ENCODE data around the gene LEP. TPM values are rescaled to one million over a fixed set of nuclear protein-coding genes. Genes with fewer than 3 reads are reported as not detected.

The LEP gene
- total and polyA plus RNA-seq, 8 donors = 0.05 to 0.12 TPM; not detected in 6

DNA sequence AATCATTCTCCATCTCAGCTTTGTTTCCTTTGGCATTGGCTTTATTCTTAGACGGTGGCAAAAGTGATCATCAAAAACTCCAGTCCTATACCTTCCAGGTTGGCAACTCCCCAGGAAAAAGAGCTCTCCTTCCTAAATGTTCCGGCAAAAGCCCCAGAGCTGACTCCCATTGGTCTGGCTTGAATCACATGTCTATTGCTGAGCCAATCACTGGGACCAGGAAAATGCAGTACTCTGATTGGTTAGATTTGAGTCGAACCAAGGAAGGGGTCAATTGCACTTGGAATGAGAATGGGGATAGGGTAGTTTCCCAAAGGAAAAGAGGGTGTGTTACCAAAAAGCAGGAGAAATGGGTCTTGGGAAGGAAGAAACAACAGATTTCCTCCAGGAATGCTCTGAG lies 22.3 kb downstream of the LEP start:
- Histone ChIP-seq H3K27ac (peak overlapping the region in 2 of 5 donors; percentile 22 to 48), H3K9me3 (no peaks in the 10 kb centered on the region), H3K4me3 (no peak overlapping the region), H3K36me3 (no peaks in the 10 kb centered on the region), H3K27me3 (no peaks in the 10 kb centered on the region), H3K4me1 (peaks cover 27 to 57% (median 42%) of the 10 kb centered on the region in 4 donors)
- no peak for TF ChIP-seq POLR2AphosphoS5 (IDR thresholded peaks at IDR 0.05)
- TF ChIP-seq, protein P1, sequence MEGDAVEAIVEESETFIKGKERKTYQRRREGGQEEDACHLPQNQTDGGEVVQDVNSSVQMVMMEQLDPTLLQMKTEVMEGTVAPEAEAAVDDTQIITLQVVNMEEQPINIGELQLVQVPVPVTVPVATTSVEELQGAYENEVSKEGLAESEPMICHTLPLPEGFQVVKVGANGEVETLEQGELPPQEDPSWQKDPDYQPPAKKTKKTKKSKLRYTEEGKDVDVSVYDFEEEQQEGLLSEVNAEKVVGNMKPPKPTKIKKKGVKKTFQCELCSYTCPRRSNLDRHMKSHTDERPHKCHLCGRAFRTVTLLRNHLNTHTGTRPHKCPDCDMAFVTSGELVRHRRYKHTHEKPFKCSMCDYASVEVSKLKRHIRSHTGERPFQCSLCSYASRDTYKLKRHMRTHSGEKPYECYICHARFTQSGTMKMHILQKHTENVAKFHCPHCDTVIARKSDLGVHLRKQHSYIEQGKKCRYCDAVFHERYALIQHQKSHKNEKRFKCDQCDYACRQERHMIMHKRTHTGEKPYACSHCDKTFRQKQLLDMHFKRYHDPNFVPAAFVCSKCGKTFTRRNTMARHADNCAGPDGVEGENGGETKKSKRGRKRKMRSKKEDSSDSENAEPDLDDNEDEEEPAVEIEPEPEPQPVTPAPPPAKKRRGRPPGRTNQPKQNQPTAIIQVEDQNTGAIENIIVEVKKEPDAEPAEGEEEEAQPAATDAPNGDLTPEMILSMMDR (IDR thresholded peaks at IDR 0.05) = no peak
- DNase-seq = no peak
- intact Hi-C loops (cut with DNase I; ENCODE audit: low total_unique reads) = no loop called here
- 65 to 81% (median 74%) methylated on average over 3 of the region's 3 CpGs for WGBS, 5 donors

DNA sequence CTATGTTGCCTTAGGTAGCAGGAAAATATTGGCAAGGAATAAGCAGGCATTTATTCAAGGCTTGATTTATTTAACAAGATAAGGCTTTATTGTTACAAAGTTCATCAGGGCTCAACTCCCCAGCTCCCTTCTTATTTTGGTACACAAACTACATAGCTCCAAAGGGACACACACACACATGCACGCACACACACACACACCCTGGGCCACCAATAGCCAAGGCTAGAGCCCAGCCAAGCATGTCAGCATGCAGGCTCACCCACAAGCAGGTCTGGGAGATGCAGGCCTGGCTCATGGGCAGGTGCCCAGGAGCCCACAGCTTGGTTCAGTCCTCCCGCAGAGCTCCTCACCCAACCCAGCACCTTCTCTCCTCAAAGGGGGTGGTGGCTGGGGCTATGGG lies 23.4 kb downstream of the LEP start:
- peak; percentile 16 to 72 for DNase-seq
- H3K36me3 ChIP-seq = no peaks in the 10 kb centered on the region
- 21 to 58% (median 39%) methylated on average over 2 of the region's 2 CpGs for WGBS, 5 donors
- H3K4me1 ChIP-seq = peaks cover 22 to 48% (median 35%) of the 10 kb centered on the region in 4 donors
- TF ChIP-seq POLR2AphosphoS5 (IDR thresholded peaks at IDR 0.05) (peak in 1 of 3 donors; percentile 30), EP300 (IDR thresholded peaks at IDR 0.05) (no peak)
- H3K27me3 ChIP-seq = no peaks in the 10 kb centered on the region
- H3K27ac ChIP-seq = peak overlapping the region in 2 of 5 donors; percentile 9 to 48
- H3K4me3 ChIP-seq = no peak overlapping the region
- no peaks in the 10 kb centered on the region for H3K9me3 ChIP-seq
- intact Hi-C loops (cut with DNase I; ENCODE audit: low total_unique reads) = no loop called here

DNA sequence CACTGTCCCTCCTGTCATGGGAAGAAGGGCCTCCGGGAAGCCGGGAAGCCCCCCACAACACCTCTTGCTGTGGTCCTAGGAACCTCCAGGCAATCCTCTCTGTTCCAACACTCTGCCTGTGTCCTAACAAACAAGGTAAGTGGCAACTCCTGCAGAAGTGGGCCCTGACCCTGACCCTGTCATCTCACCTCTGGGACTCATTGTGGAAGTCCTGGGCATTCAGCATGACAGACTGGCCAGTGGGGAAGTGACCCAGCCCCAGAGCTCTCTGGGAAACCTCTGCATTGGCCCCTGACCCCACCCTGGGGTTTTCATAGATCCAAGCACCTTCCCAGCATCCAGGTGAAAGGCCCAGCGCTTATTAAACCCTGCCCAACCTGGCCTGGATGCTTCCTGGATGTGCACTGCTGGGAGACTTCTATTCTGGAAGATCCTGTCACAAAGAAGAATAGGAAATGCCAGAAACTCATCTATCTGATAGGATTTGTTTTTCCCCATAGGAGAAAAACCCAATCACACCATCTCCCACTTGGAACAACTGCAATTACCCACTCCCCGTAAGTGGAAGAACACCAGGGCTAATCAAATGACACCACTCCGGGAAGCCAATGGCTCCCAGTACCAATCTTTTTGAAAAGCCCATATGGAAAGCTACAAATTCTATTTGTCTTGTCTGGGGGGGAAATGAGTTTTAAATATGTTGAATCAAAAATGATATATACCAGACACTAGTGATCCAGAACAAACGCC lies 24.3 kb downstream of the LEP start:
- DNase-seq = no peak
- Histone ChIP-seq H3K4me1 (peaks cover 21 to 40% (median 28%) of the 10 kb centered on the region in 4 donors), H3K27me3 (peaks cover 0 to 5% (median 2%) of the 10 kb centered on the region in 3 donors), H3K4me3 (no peak overlapping the region), H3K9me3 (no peaks in the 10 kb centered on the region), H3K36me3 (no peaks in the 10 kb centered on the region), H3K27ac (peak overlapping the region in 1 of 5 donors; percentile 48)
- 85 to 91% (median 89%) methylated on average over 6 of the region's 6 CpGs for WGBS, 5 donors
- intact Hi-C loops (cut with DNase I; ENCODE audit: low total_unique reads) = no loop called here
- TF ChIP-seq POLR2A (IDR thresholded peaks at IDR 0.05) = no peak
- TF ChIP-seq, protein P1 (IDR thresholded peaks at IDR 0.05) = no peak
- no peak for TF ChIP-seq POLR2AphosphoS5 (IDR thresholded peaks at IDR 0.05)
- no peak for TF ChIP-seq EP300 (IDR thresholded peaks at IDR 0.05)

DNA sequence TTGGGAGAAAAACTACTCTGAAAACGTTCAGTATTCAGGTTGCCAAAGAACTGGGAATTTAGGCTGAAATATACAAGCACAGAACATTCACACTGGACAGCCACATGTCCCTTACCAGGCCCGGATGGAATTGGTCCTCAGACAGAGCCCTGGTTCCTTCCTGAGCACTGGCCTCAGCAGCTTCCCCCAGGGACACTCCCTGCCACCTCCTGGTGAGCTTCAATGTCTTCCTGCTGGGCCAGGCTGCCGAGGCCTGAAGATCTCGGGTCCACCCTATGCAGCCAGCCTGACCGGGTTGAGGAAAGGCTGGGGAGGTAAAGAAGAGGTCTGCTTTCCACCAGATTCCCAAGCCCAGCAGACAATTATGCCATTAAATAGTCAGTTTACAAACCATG lies 24.8 kb downstream of the LEP start:
- 48 to 60% (median 56%) methylated on average over 5 of the region's 5 CpGs for WGBS, 5 donors
- intact Hi-C loops (cut with DNase I; ENCODE audit: low total_unique reads) = no loop called here
- DNase-seq = peak in 1 of 2 donors; percentile 15

More for the DNA sequence above, 24.8 kb downstream of the LEP start:
- peaks cover 23 to 42% (median 29%) of the 10 kb centered on the region in 4 donors for H3K4me1 ChIP-seq
- H3K9me3 ChIP-seq = no peaks in the 10 kb centered on the region
- TF ChIP-seq POLR2AphosphoS5 (IDR thresholded peaks at IDR 0.05) (no peak), EP300 (IDR thresholded peaks at IDR 0.05) (no peak), POLR2A (IDR thresholded peaks at IDR 0.05) (no peak)
- TF ChIP-seq, protein P1 (IDR thresholded peaks at IDR 0.05) = no peak
- no peak overlapping the region for H3K4me3 ChIP-seq
- peak overlapping the region in 1 of 5 donors; percentile 73 for H3K27ac ChIP-seq
- peaks cover 0 to 10% (median 8%) of the 10 kb centered on the region in 3 donors for H3K27me3 ChIP-seq
- H3K36me3 ChIP-seq = no peaks in the 10 kb centered on the region
